DND-41 (cell line): ENCODE measurements around the gene TSSK2.

ENCODE experiments used
- ATAC-seq: fragments of 200-7000 bp; cut with Tn5 transposase; 3 replicates; pipeline ENCODE4 v1.9.1; 2021; ENCODE audit warnings: low read depth; ENCODE audit not compliant: insufficient read depth
- DNase-seq: peaks from one replicate; pipeline ENCODE4 v3.0.0-alpha.2; 2020
- H2AFZ ChIP-seq: 2 replicates; pipeline ENCODE4 v1.6.0; 2012; ENCODE audit warnings: low read depth, low read length
- H3K27ac ChIP-seq: 2 replicates; pipeline ENCODE4 v1.5.1; 2012; ENCODE audit warnings: low read length, inconsistent platforms
- H3K27me3 ChIP-seq: fragments of 200-600 bp; sonication (generic); 2 replicates; pipeline ENCODE4 v1.6.0; 2012; ENCODE audit warnings: low read length, mild to moderate bottlenecking, inconsistent platforms; ENCODE audit not compliant: insufficient read depth, poor library complexity
- H3K36me3 ChIP-seq: 2 replicates; pipeline ENCODE4 v1.5.1; 2012; ENCODE audit warnings: low read length, inconsistent platforms; ENCODE audit not compliant: insufficient read depth
- H3K4me1 ChIP-seq: 2 replicates; pipeline ENCODE4 v1.5.1; 2012; ENCODE audit warnings: mild to moderate bottlenecking, low read length; ENCODE audit not compliant: insufficient read depth
- H3K4me2 ChIP-seq: 2 replicates; pipeline ENCODE4 v1.6.0; 2012; ENCODE audit warnings: mild to moderate bottlenecking, moderate library complexity, low read length, inconsistent platforms; ENCODE audit not compliant: insufficient read depth
- H3K4me3 ChIP-seq, 2 experiments: fragments of 200-600 bp in 1 of 2; shearing (Covaris generic) in 1 of 2; 2 replicates each; pipeline ENCODE4 v1.5.1; 2012 to 2016; ENCODE audit warnings: inconsistent platforms in 2 of 2, low read length in 2 of 2, mild to moderate bottlenecking in 2 of 2, low read depth in 1 of 2, moderate library complexity in 1 of 2
- H3K79me2 ChIP-seq: 2 replicates; pipeline ENCODE4 v1.6.0; 2012; ENCODE audit warnings: low read length, inconsistent platforms; ENCODE audit not compliant: insufficient read depth
- H3K9ac ChIP-seq: 2 replicates; pipeline ENCODE4 v1.6.0; 2012; ENCODE audit warnings: low read depth, mild to moderate bottlenecking, inconsistent platforms, low read length, moderate library complexity
- H3K9me3 ChIP-seq: 2 replicates; pipeline ENCODE4 v1.5.1; 2012; ENCODE audit warnings: low read length, moderate library complexity, mild to moderate bottlenecking, inconsistent platforms; ENCODE audit not compliant: insufficient read depth, severe bottlenecking
- H4K20me1 ChIP-seq: 2 replicates; pipeline ENCODE4 v1.6.0; 2012; ENCODE audit warnings: low read length; ENCODE audit not compliant: insufficient read depth
- EZH2 ChIP-seq: IDR thresholded peaks from 3 replicates; pipeline ENCODE4 v1.6.1; 2012; ENCODE audit warnings: borderline replicate concordance, low read depth, mild to moderate bottlenecking, moderate library complexity, low read length, inconsistent platforms; ENCODE audit not compliant: severe bottlenecking
- TF ChIP-seq, protein P1 (sequence below): IDR thresholded peaks from 2 replicates; pipeline ENCODE4 v1.5.1; 2012; ENCODE audit warnings: borderline replicate concordance, low read length, moderate library complexity, mild to moderate bottlenecking; ENCODE audit not compliant: poor library complexity, severe bottlenecking; ENCODE audit errors: extremely low read depth

TSSK2 gene

DNA sequence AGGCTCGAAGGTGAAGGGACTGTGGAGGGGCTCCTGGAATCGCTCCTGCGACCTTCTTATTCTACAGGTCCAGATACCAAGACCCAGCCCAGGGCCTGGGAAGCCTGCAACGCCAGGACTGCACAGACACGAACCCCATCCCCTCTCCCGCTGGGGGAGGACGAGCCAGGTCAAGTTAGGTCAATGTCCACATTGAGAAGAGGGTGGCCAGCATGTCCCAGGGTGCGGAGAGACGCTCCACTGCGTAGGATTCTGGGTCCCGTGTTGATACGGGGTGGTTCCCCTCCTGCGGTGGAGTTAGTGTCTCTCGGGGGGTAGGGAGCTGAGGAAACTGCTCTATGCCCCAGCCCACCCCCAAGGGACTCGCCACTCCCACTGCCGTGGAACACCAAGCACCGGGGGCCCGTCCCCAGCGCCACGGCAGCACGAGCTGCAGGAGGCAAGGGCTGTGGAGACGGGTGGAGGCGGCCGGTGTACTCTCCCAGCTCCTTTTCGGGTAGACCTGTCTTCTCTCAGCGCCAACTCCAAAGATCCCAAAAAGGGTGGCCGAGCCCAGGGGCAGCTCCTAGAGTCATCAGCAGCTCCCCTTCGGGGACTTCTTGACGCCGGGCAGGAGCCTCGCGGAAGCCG, 17.4 kb downstream of the TSSK2 start:
- DNase-seq (no peak), ATAC-seq (no peak)
- H3K4me1 ChIP-seq, result peaks cover 10% of the 10 kb centered on the region
- H3K36me3 ChIP-seq, result no peaks in the 10 kb centered on the region
- H3K4me2 ChIP-seq, result no peak overlapping the region
- no peak overlapping the region for H3K27ac ChIP-seq
- TF ChIP-seq EZH2, result no peak
- TF ChIP-seq, protein P1, sequence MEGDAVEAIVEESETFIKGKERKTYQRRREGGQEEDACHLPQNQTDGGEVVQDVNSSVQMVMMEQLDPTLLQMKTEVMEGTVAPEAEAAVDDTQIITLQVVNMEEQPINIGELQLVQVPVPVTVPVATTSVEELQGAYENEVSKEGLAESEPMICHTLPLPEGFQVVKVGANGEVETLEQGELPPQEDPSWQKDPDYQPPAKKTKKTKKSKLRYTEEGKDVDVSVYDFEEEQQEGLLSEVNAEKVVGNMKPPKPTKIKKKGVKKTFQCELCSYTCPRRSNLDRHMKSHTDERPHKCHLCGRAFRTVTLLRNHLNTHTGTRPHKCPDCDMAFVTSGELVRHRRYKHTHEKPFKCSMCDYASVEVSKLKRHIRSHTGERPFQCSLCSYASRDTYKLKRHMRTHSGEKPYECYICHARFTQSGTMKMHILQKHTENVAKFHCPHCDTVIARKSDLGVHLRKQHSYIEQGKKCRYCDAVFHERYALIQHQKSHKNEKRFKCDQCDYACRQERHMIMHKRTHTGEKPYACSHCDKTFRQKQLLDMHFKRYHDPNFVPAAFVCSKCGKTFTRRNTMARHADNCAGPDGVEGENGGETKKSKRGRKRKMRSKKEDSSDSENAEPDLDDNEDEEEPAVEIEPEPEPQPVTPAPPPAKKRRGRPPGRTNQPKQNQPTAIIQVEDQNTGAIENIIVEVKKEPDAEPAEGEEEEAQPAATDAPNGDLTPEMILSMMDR, result no peak
- H3K79me2 ChIP-seq, result peaks cover 10% of the 10 kb centered on the region
- H4K20me1 ChIP-seq, result no peaks in the 10 kb centered on the region; the same call in 1 of the 2 replicates
- no peaks in the 10 kb centered on the region for H3K9me3 ChIP-seq
- H2AFZ ChIP-seq, result no peak overlapping the region
- H3K27me3 ChIP-seq, result no peaks in the 10 kb centered on the region
- no peak overlapping the region for H3K9ac ChIP-seq
- no peak overlapping the region for H3K4me3 ChIP-seq

DNA sequence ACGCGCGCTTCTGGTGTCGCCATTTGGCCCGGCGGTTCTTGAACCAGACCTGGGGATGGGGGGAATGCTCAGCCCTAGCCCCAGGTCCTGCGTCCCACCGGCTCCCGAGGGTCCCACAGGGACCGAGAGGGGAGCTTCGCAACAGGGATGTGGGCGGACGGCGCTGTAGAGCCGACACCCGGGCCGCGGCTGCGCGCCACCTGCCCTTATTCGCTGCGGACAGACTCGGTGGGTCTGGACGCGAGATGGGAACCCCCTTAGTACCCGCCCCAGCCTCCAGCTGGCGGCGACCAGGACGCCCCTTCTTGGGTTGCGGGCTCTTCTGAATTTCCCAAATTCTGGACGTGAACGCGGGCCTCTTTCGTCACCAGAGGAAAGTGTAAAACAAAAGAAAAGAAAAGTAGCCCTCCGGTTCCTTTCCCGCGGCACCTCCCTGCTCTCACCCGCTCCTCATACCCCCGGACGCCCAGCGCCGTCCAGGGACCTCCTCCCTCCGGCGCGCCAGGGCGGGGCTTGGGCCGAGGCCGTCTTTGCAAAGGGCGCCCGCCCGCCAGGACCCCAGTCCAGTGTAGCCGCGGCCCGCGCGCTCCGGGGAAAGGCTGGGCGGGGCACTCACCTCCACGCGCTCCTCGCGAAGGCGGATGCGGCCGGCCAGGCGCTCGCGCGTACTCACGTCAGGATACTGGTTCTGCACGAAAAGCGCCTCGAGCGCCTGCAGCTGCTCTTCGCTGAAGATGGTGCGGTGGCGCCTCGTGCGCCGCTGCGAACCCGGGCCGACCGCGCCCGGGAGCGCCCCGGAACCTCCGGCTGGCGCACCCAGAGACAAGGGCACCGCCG, 18.2 kb downstream of the TSSK2 start:
- Histone ChIP-seq H3K4me1 (peaks cover 6% of the 10 kb centered on the region), H2AFZ (no peak overlapping the region), H3K9me3 (no peaks in the 10 kb centered on the region), H3K4me3 (no peak overlapping the region), H3K4me2 (no peak overlapping the region), H4K20me1 (no peaks in the 10 kb centered on the region), H3K9ac (no peak overlapping the region), H3K27ac (no peak overlapping the region), H3K36me3 (no peaks in the 10 kb centered on the region), H3K79me2 (peaks cover 2% of the 10 kb centered on the region), H3K27me3 (no peaks in the 10 kb centered on the region)
- DNase-seq (no peak), ATAC-seq (no peak)
- TF ChIP-seq, protein P1, result no peak
- TF ChIP-seq EZH2, result no peak

DNA sequence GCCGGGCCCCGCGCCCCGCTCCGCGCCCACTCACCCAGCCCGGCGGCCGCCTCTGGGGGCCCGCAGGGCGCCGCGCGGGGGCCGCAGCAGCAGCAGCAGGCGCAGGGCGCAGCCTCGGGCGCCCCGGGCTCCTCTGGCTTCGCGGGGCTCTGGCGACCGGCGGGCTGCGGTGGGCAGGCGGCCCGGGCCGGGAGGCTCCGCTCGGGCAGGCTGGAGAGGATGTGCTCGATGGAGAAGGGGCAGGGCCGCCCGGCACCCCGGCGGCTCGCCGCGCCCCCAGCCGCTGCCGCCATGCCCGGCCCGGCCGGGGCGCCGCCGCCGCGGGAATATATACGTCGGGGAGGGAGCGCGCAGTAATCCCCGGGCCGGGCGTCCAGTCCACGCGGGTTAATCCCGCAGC, 18.9 kb downstream of the TSSK2 start, which contains the start of gene GSC2:
GSC2 (minus strand) TSS at position 302 of the 400 bp plus-strand sequence; CDS start at position 293, 9 bp downstream.
- no peak for ATAC-seq
- Histone ChIP-seq H2AFZ (no peak within 1 kb of the TSS), H3K36me3 (no peaks in the 10 kb centered on the region), H3K79me2 (no peaks in the 10 kb centered on the region), H3K4me1 (peaks cover 2% of the 10 kb centered on the region), H3K4me3 (no peak within 1 kb of the TSS), H3K27me3 (no peaks in the 10 kb centered on the region), H3K27ac (no peak within 1 kb of the TSS), H4K20me1 (no peaks in the 10 kb centered on the region), H3K9me3 (no peaks in the 10 kb centered on the region), H3K9ac (no peak within 1 kb of the TSS), H3K4me2 (no peak within 1 kb of the TSS)
- no peak for DNase-seq
- TF ChIP-seq EZH2, result no peak
- TF ChIP-seq, protein P1, result no peak
